K562 (cell line): ENCODE measurements around the gene TMEM129. TPM values are rescaled to one million over a fixed set of nuclear protein-coding genes. Genes with fewer than 3 reads are reported as not detected.

Experiments used
- ATAC-seq: fragments of 200-7000 bp; cut with Tn5 transposase; 3 replicates; pipeline ENCODE4 v1.9.1; 2020; ENCODE audit warnings: moderate library complexity
- BruUV-seq: library from RNA; stranded (reverse); fragments of 400-500 nt; replicated peaks from 2 replicates; lab custom pipeline; 2021; lab: Mats Ljungman, UMichigan
- CTCF ChIA-PET: fragments of 300-600 bp; formaldehyde crosslinking; extraction: SDS; loops from one replicate; lab custom pipeline; 2021; ENCODE audit warnings: low intra/inter-chr PET ratio; lab: Yijun Ruan, JAX
- POLR2A ChIA-PET: fragments of 300-600, 350-650 bp; sonication (Branson Sonifier 250); formaldehyde crosslinking; extraction: SDS; loops from one replicate; lab custom pipeline; 2021; ENCODE audit warnings: antibody characterized with exemption, inconsistent platforms; lab: Yijun Ruan, JAX
- DNase-seq, 4 experiments: peaks; one replicate each; pipeline versions ENCODE4 v3.0.0 to v3.0.0-alpha.2; 2011 to 2018; ENCODE audit warnings: low spot score in 3 of 4, mixed read lengths in 3 of 4; ENCODE audit errors: extremely low read depth in 1 of 4
- FAIRE-seq: peaks from 2 replicates; lab custom pipeline; 2011; peaks lifted over from hg19 to GRCh38; lab: Jason Lieb, UNC
- H2AFZ ChIP-seq: 2 replicates; pipeline ENCODE4 v1.6.0; 2011; ENCODE audit warnings: low read depth, low read length, control low read depth, inconsistent platforms
- H3K27ac ChIP-seq: fragments of 200-600 bp; 3 replicates; pipeline ENCODE4 v1.8.0; 2011; ENCODE audit warnings: low read depth, mild to moderate bottlenecking, control low read depth, inconsistent platforms, low read length, moderate library complexity, mixed read lengths; ENCODE audit errors: extremely low read depth
- H3K27me3 ChIP-seq, 2 experiments: fragments of 300-600 bp in 1 of 2; 2 replicates in 1 of 2; 3 replicates in 1 of 2; pipeline versions ENCODE4 v1.6.0 to v1.8.0; 2011; ENCODE audit warnings: inconsistent platforms in 2 of 2, low read length in 2 of 2, mild to moderate bottlenecking in 1 of 2, mixed read lengths in 1 of 2, moderate library complexity in 1 of 2; ENCODE audit not compliant: control insufficient read depth in 2 of 2, insufficient read depth in 2 of 2
- H3K36me3 ChIP-seq: fragments of 300-600 bp; 3 replicates; pipeline ENCODE4 v1.8.0; 2011; ENCODE audit warnings: mild to moderate bottlenecking, low read length, inconsistent platforms; ENCODE audit not compliant: control insufficient read depth, insufficient read depth
- H3K4me1 ChIP-seq, 2 experiments: fragments of 200-600 bp in 1 of 2; replicated peaks in 1 of 2; 2 replicates in 1 of 2; 3 replicates in 1 of 2; pipeline versions ENCODE4 v1.5.1 to v1.8.0; 2011; ENCODE audit warnings: inconsistent platforms in 2 of 2, low read length in 2 of 2, mild to moderate bottlenecking in 1 of 2, mixed read lengths in 1 of 2, moderate library complexity in 1 of 2; ENCODE audit not compliant: control insufficient read depth in 2 of 2, insufficient read depth in 2 of 2
- H3K4me2 ChIP-seq: 2 replicates; pipeline ENCODE4 v1.6.1; 2011; ENCODE audit warnings: low read length, control low read depth, inconsistent platforms, mixed read lengths; ENCODE audit not compliant: insufficient read depth
- H3K4me3 ChIP-seq: fragments of 200-600 bp; sonication (generic), shearing (Covaris generic); 2 replicates; pipeline ENCODE4 v1.5.1; 2016; ENCODE audit warnings: control low read depth, inconsistent platforms
- H3K79me2 ChIP-seq: fragments of 200-600 bp; 3 replicates; pipeline ENCODE4 v1.8.0; 2011; ENCODE audit warnings: low read length, inconsistent platforms; ENCODE audit not compliant: control insufficient read depth, insufficient read depth
- H3K9ac ChIP-seq, 2 experiments: 2 replicates each; pipeline versions ENCODE4 v1.6.0 to v1.6.1; 2011; ENCODE audit warnings: low read depth in 2 of 2, low read length in 2 of 2, control low read depth in 1 of 2, inconsistent platforms in 1 of 2, mild to moderate bottlenecking in 1 of 2, mixed read lengths in 1 of 2; ENCODE audit not compliant: insufficient read depth in 1 of 2
- H3K9me1 ChIP-seq: one replicate; pipeline ENCODE4 v1.6.0; 2011; ENCODE audit warnings: inconsistent platforms, mild to moderate bottlenecking, low read length, moderate library complexity; ENCODE audit not compliant: control insufficient read depth, insufficient read depth
- H3K9me3 ChIP-seq: replicated peaks from 2 replicates; pipeline ENCODE4 v1.5.1; 2011; ENCODE audit warnings: low read depth, low read length, inconsistent platforms; ENCODE audit not compliant: control insufficient read depth, insufficient read depth
- H4K20me1 ChIP-seq: replicated peaks from 2 replicates; pipeline ENCODE4 v1.6.1; 2011; ENCODE audit warnings: low read length, inconsistent platforms, mixed read lengths; ENCODE audit not compliant: control insufficient read depth, insufficient read depth
- ARID2 ChIP-seq: fragments of 450-650 bp; IDR thresholded peaks from 2 replicates; pipeline ENCODE4 v1.6.1; 2017; ENCODE audit warnings: antibody characterized with exemption, mild to moderate bottlenecking
- BACH1 ChIP-seq: fragments of 200-800 bp; sonication (Bioruptor generic); IDR thresholded peaks from 2 replicates; pipeline ENCODE4 v1.6.1; 2016; ENCODE audit warnings: missing genetic modification characterization, missing compliant biosample characterization
- BCOR ChIP-seq: fragments of 450-650 bp; IDR thresholded peaks from 2 replicates; pipeline ENCODE4 v1.6.1; 2016
- CBX1 ChIP-seq: sonication (generic); IDR thresholded peaks from 2 replicates; pipeline ENCODE4 v1.6.1; 2016; ENCODE audit warnings: antibody characterized with exemption, low read depth, mild to moderate bottlenecking
- ELF1 ChIP-seq: fragments of 200-800 bp; sonication (Bioruptor generic); IDR thresholded peaks from 2 replicates; pipeline ENCODE4 v1.6.1; 2016; ENCODE audit warnings: missing genetic modification characterization, missing compliant biosample characterization
- EWSR1 ChIP-seq: fragments of 450-650 bp; IDR thresholded peaks from 2 replicates; pipeline ENCODE4 v1.6.1; 2018; ENCODE audit warnings: borderline replicate concordance, mild to moderate bottlenecking, low read depth, moderate library complexity; ENCODE audit not compliant: partially characterized antibody
- FOS ChIP-seq: IDR thresholded peaks from 3 replicates; pipeline ENCODE4 v1.6.1; 2011; ENCODE audit not compliant: insufficient read length; ENCODE audit errors: extremely low read depth
- GATAD2A ChIP-seq: fragments of 450-650 bp; IDR thresholded peaks from 2 replicates; pipeline ENCODE4 v1.6.1; 2017
- GATAD2B ChIP-seq: fragments of 450-650 bp; IDR thresholded peaks from 2 replicates; pipeline ENCODE4 v1.6.1; 2017; ENCODE audit warnings: mild to moderate bottlenecking, borderline replicate concordance
- IRF2 ChIP-seq: sonication (generic); formaldehyde crosslinking; IDR thresholded peaks from 2 replicates; pipeline ENCODE4 v1.8.1; 2022; ENCODE audit warnings: mild to moderate bottlenecking, missing genetic modification reagents
- MYC ChIP-seq, 2 experiments: fragments of 250-450 bp in 1 of 2; sonication (Bioruptor Pico) in 1 of 2; IDR thresholded peaks; 2 replicates each; pipeline versions ENCODE4 v1.5.1 to v1.6.1; 2012 to 2021; ENCODE audit warnings: low read depth in 2 of 2, borderline replicate concordance in 1 of 2, improper control_type of control experiment in 1 of 2, low read length in 1 of 2, mild to moderate bottlenecking in 1 of 2, moderate library complexity in 1 of 2
- NCOA6 ChIP-seq: fragments of 450-650 bp; IDR thresholded peaks from 2 replicates; pipeline ENCODE4 v1.6.1; 2017; ENCODE audit warnings: mild to moderate bottlenecking
- NR2F6 ChIP-seq: fragments of 450-650 bp; formaldehyde crosslinking; IDR thresholded peaks from 2 replicates; pipeline ENCODE4 v1.4.0; 2020; ENCODE audit warnings: mild to moderate bottlenecking
- PRMT5 ChIP-seq: sonication (generic); formaldehyde crosslinking; IDR thresholded peaks from 2 replicates; pipeline ENCODE4 v1.5.0; 2020; ENCODE audit warnings: missing genetic modification reagents
- RCOR1 ChIP-seq, 2 experiments: IDR thresholded peaks; 2 replicates each; pipeline ENCODE4 v1.6.1; 2012; ENCODE audit warnings: low read depth in 2 of 2, low read length in 2 of 2, borderline replicate concordance in 1 of 2, improper control_type of control experiment in 1 of 2
- RFX1 ChIP-seq: fragments of 450-650 bp; IDR thresholded peaks from 2 replicates; pipeline ENCODE4 v1.6.1; 2016; ENCODE audit warnings: mild to moderate bottlenecking, moderate library complexity
- SMAD4 ChIP-seq: fragments of 250-450 bp; sonication (Bioruptor Pico); conservative IDR thresholded peaks from 2 replicates; pipeline ENCODE4 v1.8.0; 2021; ENCODE audit warnings: inconsistent platforms, mild to moderate bottlenecking, moderate library complexity
- TAF15 ChIP-seq: fragments of 200-400 bp; formaldehyde crosslinking; IDR thresholded peaks from 2 replicates; pipeline ENCODE4 v1.6.1; 2017; ENCODE audit warnings: mild to moderate bottlenecking, low read depth, low read length, moderate library complexity
- TSC22D4 ChIP-seq: fragments of 450-650 bp; IDR thresholded peaks from 2 replicates; pipeline ENCODE4 v1.6.1; 2016; ENCODE audit warnings: missing genetic modification characterization, missing biosample characterization, control low read depth
- ZKSCAN3 ChIP-seq: fragments of 250-450 bp; sonication (Bioruptor Pico); IDR thresholded peaks from 2 replicates; pipeline ENCODE4 v1.4.0; 2020
- ZNF316 ChIP-seq: fragments of 450-650 bp; IDR thresholded peaks from 2 replicates; pipeline ENCODE4 v1.6.1; 2016
- ZNF41 ChIP-seq: fragments of 250-450 bp; sonication (Bioruptor Pico); conservative IDR thresholded peaks from 2 replicates; pipeline ENCODE4 v1.4.0; 2020; ENCODE audit warnings: mild to moderate bottlenecking
- WGBS: fragments of 100-300 bp; shearing (Covaris generic); methylation state at CpG from one replicate; pipeline ENCODE4 v1.1.6; 2016; ENCODE audit warnings: low coverage, mixed read lengths; ENCODE audit not compliant: insufficient coverage; ENCODE audit errors: missing lambda C conversion rate; 5-methylcytosine and 5-hydroxymethylcytosine counted together
- in situ Hi-C: fragments of 300-500 bp; cut with MboI; formaldehyde crosslinking; loops from 4 replicates; pipeline ENCODE4 v1.15.0; 2018; ENCODE audit warnings: inconsistent platforms, mixed read lengths
- intact Hi-C: fragments of 100-400 bp; cut with micrococcal nuclease; formaldehyde crosslinking; loops from 2 replicates; pipeline ENCODE4 v1.14.2; 2022
- polyA plus RNA-seq, 8 experiments: library from polyadenylated mRNA; depleted of rRNA in 4 of 8; stranded (reverse) in 5 of 8; unstranded in 3 of 8; fragments of >200 nt; fragmentation: Nextera tagmentation in 2 of 8; fragmentation: Illumina TruSeq in 1 of 8; extraction: Ambion mirVana in 2 of 8; extraction: Trizol in 1 of 8; gene quantifications; 2 replicates each; pipeline versions ENCODE4 v1.2.1 to v1.2.3, GENCODE V29; 2011 to 2014; ENCODE audit warnings: inconsistent platforms in 1 of 8, missing spikeins in 1 of 8
- total RNA-seq, 7 experiments: library from RNA; depleted of rRNA in 6 of 7; stranded (reverse); fragments of >200 nt in 6 of 7; fragmentation: Illumina TruSeq in 2 of 7; extraction: Trizol in 2 of 7; gene quantifications; 2 replicates each; pipeline versions ENCODE4 v1.2.1 to v1.2.3, GENCODE V29; 2011 to 2021; ENCODE audit warnings: low replicate concordance in 1 of 7

Gene TMEM129
- total and polyA plus RNA-seq, 9 of the 15 experiments (the other 6 are each of a cell fraction or from before 2014, with no cell fraction given), result 0.34 to 47.2 (median 18.8) TPM

DNA sequence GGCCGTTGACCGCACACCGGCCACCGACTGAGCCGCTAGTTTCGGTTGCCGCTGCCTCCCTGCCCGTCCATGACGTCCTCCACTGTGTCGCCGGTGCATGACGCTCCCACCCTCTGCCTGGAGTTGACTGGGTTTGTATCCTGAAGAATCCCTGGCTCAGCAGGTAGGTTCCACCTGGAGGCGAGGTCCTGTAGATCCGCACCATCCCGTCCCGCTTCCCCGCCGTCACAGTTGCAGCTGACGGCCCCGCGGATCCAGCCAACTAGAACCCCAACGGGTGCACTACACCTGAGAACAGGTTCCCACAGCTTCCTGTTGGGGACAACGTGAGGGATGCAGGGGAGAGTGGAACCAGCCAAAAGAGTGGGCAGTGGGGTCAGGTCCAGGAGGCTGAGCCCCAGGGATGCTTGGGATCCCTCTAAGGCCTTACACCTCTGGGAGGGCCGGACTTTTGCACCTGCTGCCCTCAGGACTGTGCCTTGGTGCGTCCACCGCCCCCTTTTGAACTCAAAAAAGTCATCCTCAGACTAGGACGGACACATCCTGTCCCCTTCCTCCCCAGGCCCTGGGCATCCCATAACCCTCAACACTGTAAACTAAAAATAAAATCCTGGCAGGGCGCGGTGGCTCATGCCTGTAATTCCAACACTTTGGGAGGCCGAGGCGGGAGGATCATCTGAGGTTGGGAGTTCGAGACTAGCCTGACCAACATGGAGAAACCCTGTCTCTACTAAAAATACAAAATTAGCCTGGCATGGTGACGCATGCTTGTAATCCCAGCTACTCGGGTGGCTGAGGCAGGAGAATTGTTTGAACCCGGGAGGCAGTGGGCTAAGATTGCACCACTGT is 7.9 kb downstream of the TMEM129 start:
- FAIRE-seq (no peak), DNase-seq (peak in 2 of 4 experiments; percentile 38 to 41), ATAC-seq (peak; percentile 15)
- no peaks in the 10 kb centered on the region for H3K27me3 ChIP-seq
- peak overlapping the region; percentile 100 for H3K27ac ChIP-seq
- WGBS, result under 1% methylated on average over 35 of the region's 35 CpGs
- peaks cover 94% of the 10 kb centered on the region for H3K79me2 ChIP-seq
- peaks cover 28 to 67% of the 10 kb centered on the region in 2 experiments; a peak in 4 of 5 replicates for H3K4me1 ChIP-seq
- CTCF ChIA-PET, result no interaction called here
- H2AFZ ChIP-seq, result peak overlapping the region; percentile 92
- peak overlapping the region; percentile 95 to 100 for H3K9ac ChIP-seq
- in situ Hi-C loops (no loop called here), intact Hi-C loops (no loop called here)
- H4K20me1 ChIP-seq, result peaks cover 25% of the 10 kb centered on the region; the same call in 1 of the 2 replicates
- H3K4me2 ChIP-seq, result peak overlapping the region; percentile 98
- H3K36me3 ChIP-seq, result peaks cover 63% of the 10 kb centered on the region; the same call in 2 of the 3 replicates
- no peaks in the 10 kb centered on the region for H3K9me3 ChIP-seq
- peak overlapping the region; percentile 86 for H3K4me3 ChIP-seq
- TSS peak; percentile 77 for BruUV-seq
- no peaks in the 10 kb centered on the region for H3K9me1 ChIP-seq
- POLR2A ChIA-PET, result interaction anchor here (0.6 to 2.7 kb wide), 11 partner anchors 9 to 67 kb away, joined by 3 to 32 read pairs (median 4); partner anchors contain the start of genes FAM53A, TACC3 and TMEM129
- TF ChIP-seq NCOA6, result no peak; the same call in 1 of the 2 replicates
- TF ChIP-seq FOS, result no peak
- TF ChIP-seq GATAD2A, result no peak
- TF ChIP-seq MYC (IDR thresholded peaks at IDR 0.05; ENCODE audit: low read depth, low read length), result no peak
- no peak for TF ChIP-seq MYC (CRISPR knock-in tag; IDR thresholded peaks at IDR 0.05; ENCODE audit: borderline replicate concordance, low read depth)
- TF ChIP-seq CBX1, result no peak; the same call in 1 of the 2 replicates
- no peak for TF ChIP-seq EWSR1
- peak; percentile 14 for TF ChIP-seq ELF1 (tag)
- TF ChIP-seq GATAD2B, result no peak
- no peak for TF ChIP-seq IRF2 (CRISPR knock-in tag)
- no peak for TF ChIP-seq BACH1 (tag)
- TF ChIP-seq BCOR, result no peak
- TF ChIP-seq RFX1, result no peak
- TF ChIP-seq RCOR1 (IDR thresholded peaks at IDR 0.05; ENCODE audit: borderline replicate concordance in 1 of 2, low read depth in 2 of 2, low read length in 2 of 2), result no peak
- TF ChIP-seq SMAD4, result no peak
- no peak for TF ChIP-seq PRMT5 (CRISPR knock-in tag)
- no peak for TF ChIP-seq ZNF41 (CRISPR knock-in tag)
- TF ChIP-seq ARID2, result no peak
- TF ChIP-seq TAF15, result no peak
- TF ChIP-seq TSC22D4 (tag), result no peak
- no peak for TF ChIP-seq ZKSCAN3 (CRISPR knock-in tag)
- no peak for TF ChIP-seq NR2F6 (CRISPR knock-in tag)
- TF ChIP-seq ZNF316, result peak; percentile 33; the same call in 1 of the 2 replicates
